PFSK-1 (cell line): ENCODE results near the gene IRX5.

Experiments
- FOXP2 ChIP-seq: optimal IDR thresholded peaks from 2 replicates; pipeline ENCODE3; 2011; ENCODE audit warnings: borderline replicate concordance, control low read depth, inconsistent platforms; ENCODE audit not compliant: insufficient read depth; ENCODE audit errors: extremely low read length, extremely low read depth
- POLR2AphosphoS5 ChIP-seq: IDR thresholded peaks from 2 replicates; pipeline ENCODE4 v1.6.1; 2012; ENCODE audit warnings: low read depth, mild to moderate bottlenecking, control low read depth, low read length, moderate library complexity
- SIN3A ChIP-seq: IDR thresholded peaks from 2 replicates; pipeline ENCODE4 v1.6.1; 2012; ENCODE audit warnings: mild to moderate bottlenecking, low read length, moderate library complexity, borderline replicate concordance; ENCODE audit not compliant: insufficient read depth
- TAF1 ChIP-seq: IDR thresholded peaks from 2 replicates; pipeline ENCODE4 v1.6.1; 2012; ENCODE audit warnings: low read length, control low read depth, borderline replicate concordance; ENCODE audit not compliant: insufficient read depth
- TF ChIP-seq, protein P1 (sequence below), 2 experiments: IDR thresholded peaks; 2 replicates each; pipeline versions ENCODE4 v1.6.1 to v1.8.0; 2011 to 2012; ENCODE audit warnings: low read depth in 2 of 2, low read length in 2 of 2, control low read depth in 1 of 2, inconsistent platforms in 1 of 2, mild to moderate bottlenecking in 1 of 2, moderate library complexity in 1 of 2; ENCODE audit not compliant: insufficient read depth in 1 of 2

Gene IRX5

DNA sequence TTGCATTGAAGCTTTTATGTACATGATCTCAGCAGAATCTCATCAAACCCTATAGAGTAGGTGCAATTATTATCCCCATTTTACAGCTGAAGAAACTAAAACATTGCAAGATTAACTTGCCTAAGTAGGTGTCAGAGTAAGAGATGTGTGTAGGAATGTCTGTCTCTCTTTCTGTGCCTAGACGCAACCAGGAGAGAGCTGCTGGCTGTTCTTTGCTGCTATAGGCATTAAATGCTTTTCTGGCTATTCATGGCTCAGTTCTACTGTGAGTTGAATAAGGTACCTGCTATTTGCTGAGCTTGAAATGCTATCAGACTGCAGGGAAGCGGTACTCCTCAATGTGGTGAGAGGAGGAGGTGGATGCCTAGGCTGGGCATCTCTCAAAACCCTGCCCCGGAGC, 17.0 kb downstream of the IRX5 start:
- no peak for TF ChIP-seq TAF1
- no peak for TF ChIP-seq POLR2AphosphoS5
- TF ChIP-seq, protein P1, sequence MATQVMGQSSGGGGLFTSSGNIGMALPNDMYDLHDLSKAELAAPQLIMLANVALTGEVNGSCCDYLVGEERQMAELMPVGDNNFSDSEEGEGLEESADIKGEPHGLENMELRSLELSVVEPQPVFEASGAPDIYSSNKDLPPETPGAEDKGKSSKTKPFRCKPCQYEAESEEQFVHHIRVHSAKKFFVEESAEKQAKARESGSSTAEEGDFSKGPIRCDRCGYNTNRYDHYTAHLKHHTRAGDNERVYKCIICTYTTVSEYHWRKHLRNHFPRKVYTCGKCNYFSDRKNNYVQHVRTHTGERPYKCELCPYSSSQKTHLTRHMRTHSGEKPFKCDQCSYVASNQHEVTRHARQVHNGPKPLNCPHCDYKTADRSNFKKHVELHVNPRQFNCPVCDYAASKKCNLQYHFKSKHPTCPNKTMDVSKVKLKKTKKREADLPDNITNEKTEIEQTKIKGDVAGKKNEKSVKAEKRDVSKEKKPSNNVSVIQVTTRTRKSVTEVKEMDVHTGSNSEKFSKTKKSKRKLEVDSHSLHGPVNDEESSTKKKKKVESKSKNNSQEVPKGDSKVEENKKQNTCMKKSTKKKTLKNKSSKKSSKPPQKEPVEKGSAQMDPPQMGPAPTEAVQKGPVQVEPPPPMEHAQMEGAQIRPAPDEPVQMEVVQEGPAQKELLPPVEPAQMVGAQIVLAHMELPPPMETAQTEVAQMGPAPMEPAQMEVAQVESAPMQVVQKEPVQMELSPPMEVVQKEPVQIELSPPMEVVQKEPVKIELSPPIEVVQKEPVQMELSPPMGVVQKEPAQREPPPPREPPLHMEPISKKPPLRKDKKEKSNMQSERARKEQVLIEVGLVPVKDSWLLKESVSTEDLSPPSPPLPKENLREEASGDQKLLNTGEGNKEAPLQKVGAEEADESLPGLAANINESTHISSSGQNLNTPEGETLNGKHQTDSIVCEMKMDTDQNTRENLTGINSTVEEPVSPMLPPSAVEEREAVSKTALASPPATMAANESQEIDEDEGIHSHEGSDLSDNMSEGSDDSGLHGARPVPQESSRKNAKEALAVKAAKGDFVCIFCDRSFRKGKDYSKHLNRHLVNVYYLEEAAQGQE (IDR thresholded peaks at IDR 0.05; ENCODE audit: insufficient read depth in 1 of 2, low read depth in 2 of 2, low read length in 2 of 2): no peak
- TF ChIP-seq SIN3A: no peak

DNA sequence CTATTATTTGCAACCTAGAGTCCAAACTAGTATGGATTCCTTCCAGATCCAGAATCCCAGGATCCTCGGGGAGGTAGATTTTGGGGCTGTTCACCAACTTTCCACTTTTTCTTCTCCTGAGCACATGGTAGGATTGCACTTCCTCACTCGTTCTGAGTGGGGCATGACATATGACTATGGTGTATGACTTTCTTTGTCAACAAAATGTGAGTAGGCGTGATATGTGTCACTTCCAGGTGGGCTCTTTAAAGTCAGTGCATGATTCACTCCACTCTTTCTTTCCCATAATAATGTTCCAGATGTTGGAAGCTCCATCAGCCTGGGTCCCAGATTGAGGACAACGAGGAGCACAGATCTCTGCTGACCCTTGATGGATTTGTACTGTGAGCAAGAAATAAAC, 21.5 kb downstream of the IRX5 start:
- TF ChIP-seq SIN3A (no peak), TAF1 (no peak), FOXP2 (no peak)
- TF ChIP-seq, protein P1 (IDR thresholded peaks at IDR 0.05; ENCODE audit: insufficient read depth in 1 of 2, low read depth in 2 of 2, low read length in 2 of 2): no peak

DNA sequence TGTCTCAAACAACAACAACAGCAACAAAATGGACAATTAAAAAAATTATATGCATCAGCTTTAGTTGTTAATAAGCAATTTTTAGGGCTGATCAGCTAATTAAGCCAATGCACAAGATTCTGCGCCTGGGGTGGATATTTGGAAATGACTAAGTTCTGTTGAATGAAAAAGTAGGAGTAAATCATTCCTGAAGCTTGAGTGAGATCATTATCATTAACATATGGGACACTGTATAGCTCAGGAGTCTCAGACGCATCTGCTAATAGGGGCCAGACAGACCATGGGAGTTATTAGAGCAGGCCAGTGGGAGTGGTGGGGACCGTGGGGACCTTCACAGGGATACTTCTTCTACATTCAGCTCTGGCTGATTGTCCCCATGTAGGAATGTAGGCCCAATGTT, 22.8 kb downstream of the IRX5 start:
- TF ChIP-seq TAF1: no peak
- TF ChIP-seq SIN3A: no peak
- no peak for TF ChIP-seq FOXP2
- TF ChIP-seq, protein P1 (IDR thresholded peaks at IDR 0.05; ENCODE audit: insufficient read depth in 1 of 2, low read depth in 2 of 2, low read length in 2 of 2): no peak
- no peak for TF ChIP-seq POLR2AphosphoS5

DNA sequence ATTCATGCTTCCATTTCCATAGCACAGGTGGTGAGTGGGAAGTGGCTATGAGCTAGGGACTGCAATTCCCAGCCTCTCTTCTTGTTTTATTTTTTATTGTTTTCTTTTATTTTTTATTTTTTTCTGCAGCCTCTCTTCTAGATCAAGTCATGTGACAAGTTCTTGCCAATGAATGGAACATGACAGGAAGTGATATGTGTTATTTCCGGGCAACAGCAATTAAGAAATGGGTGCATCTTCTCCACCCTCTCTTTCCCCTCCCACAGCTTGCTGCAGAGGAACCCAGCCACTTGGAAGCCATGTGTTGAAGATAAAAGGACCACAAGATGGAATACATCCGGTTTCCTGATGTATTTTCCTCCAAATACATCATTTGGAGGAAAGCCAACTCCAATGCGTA, 23.6 kb downstream of the IRX5 start:
- TF ChIP-seq SIN3A (no peak), FOXP2 (no peak), TAF1 (no peak), POLR2AphosphoS5 (no peak)

DNA sequence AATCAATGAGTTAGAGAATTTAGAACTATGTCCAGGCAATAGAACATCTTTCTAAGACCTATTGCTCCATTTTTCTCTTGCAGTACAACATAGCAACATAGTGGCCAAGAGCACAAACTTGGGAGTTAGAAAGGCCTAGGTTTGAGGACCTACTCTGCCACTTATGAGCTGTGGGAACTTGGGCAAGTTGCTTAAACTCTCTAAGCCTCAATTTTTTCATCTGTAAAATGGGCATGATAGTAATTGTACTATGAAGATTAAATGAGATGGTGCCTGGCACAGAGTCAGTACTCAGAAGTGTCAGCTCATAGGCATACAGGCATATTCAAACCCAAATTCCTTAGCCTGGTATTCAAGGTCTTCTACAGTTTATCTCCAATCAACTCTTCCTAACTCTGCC, 25.1 kb downstream of the IRX5 start:
- TF ChIP-seq SIN3A (no peak), FOXP2 (no peak), POLR2AphosphoS5 (no peak), TAF1 (no peak)
- TF ChIP-seq, protein P1 (IDR thresholded peaks at IDR 0.05; ENCODE audit: insufficient read depth in 1 of 2, low read depth in 2 of 2, low read length in 2 of 2): no peak
